ENCODE results near the gene ANKFN1.

GRCh38 chr17:56536766-56537165, 383.5 kb downstream of the ANKFN1 start:
- TF ChIP-seq POLR2AphosphoS5 (IDR thresholded peaks at IDR 0.05) (no peak), EP300 (IDR thresholded peaks at IDR 0.05) (no peak)
